22Rv1 (cell line): Measurements from ENCODE around the gene MGAT4C.

Experiments
- CTCF ChIP-seq: fragments of 450-650 bp; IDR thresholded peaks from 2 replicates; pipeline ENCODE4 v1.5.1; 2017; ENCODE audit warnings: mild to moderate bottlenecking
- ZFX ChIP-seq: fragments of 450-650 bp; IDR thresholded peaks from 2 replicates; pipeline ENCODE4 v1.6.1; 2017; ENCODE audit warnings: antibody characterized with exemption, borderline replicate concordance

GRCh38 chr12:86091681-86092080 is 164.5 kb downstream of the MGAT4C start:
- TF ChIP-seq CTCF (no peak), ZFX (no peak)
